Stomach (tissue), 9 donors: ENCODE data around the gene PVRIG. TPM values are rescaled to one million over a fixed set of nuclear protein-coding genes. Genes with fewer than 3 reads are reported as not detected.
A peak's percentile ranks its signal among the peaks of the same experiment; 100 is the strongest.
"Not testable (repeated sequence)": the region's sequence is repeated elsewhere in the genome, so short reads cannot be mapped to it uniquely, and the experiment has no call there.

ENCODE experiments used
- DNase-seq, 2 donors: peaks; one replicate each; pipeline versions ENCODE4 v3.0.0 to v3.0.0-alpha.2; 2013 to 2019
- H3K27ac ChIP-seq, 5 donors: fragments of 200-600 bp in 4 of 5; sonication (generic) in 4 of 5; one replicate each; pipeline ENCODE4 v1.5.1; 2013 to 2019; ENCODE audit warnings: mild to moderate bottlenecking in 1 of 5, moderate library complexity in 1 of 5
- H3K27me3 ChIP-seq, 3 donors: fragments of 200-600 bp; sonication (generic); one replicate each; pipeline ENCODE4 v1.5.1; 2017 to 2019; ENCODE audit warnings: mixed run types in 1 of 3
- H3K36me3 ChIP-seq, 4 donors: fragments of 200-600 bp; sonication (generic); 1 replicate in 3 of 4; 2 replicates in 1 of 4; pipeline ENCODE4 v1.5.1; 2016 to 2019
- H3K4me1 ChIP-seq, 4 donors: fragments of 200-600 bp; sonication (generic); one replicate each; pipeline ENCODE4 v1.5.1; 2016 to 2019
- H3K4me3 ChIP-seq, 4 donors: fragments of 200-600 bp; sonication (generic) in 3 of 4; one replicate each; pipeline ENCODE4 v1.5.1; 2016 to 2019; ENCODE audit warnings: mild to moderate bottlenecking in 1 of 4
- H3K9me3 ChIP-seq, 4 donors: fragments of 200-600 bp; sonication (generic); one replicate each; pipeline ENCODE4 v1.5.1; 2016 to 2019
- EP300 ChIP-seq: sonication (generic); formaldehyde crosslinking; IDR thresholded peaks from one replicate; pipeline ENCODE4 v1.6.1; 2017; ENCODE audit warnings: antibody characterized with exemption
- POLR2A ChIP-seq, 4 donors: fragments of 450-650 bp; IDR thresholded peaks; one replicate each; pipeline ENCODE4 v1.6.1; 2016; ENCODE audit warnings: antibody characterized with exemption in 4 of 4, control low read depth in 2 of 4, mild to moderate bottlenecking in 1 of 4, moderate library complexity in 1 of 4
- POLR2AphosphoS5 ChIP-seq, 3 donors: sonication (generic); formaldehyde crosslinking; IDR thresholded peaks; one replicate each; pipeline ENCODE4 v1.6.1; 2016; ENCODE audit warnings: antibody characterized with exemption in 3 of 3
- WGBS, 5 donors: extraction: QIAGEN DNeasy Blood & Tissue Kit in 3 of 5; methylation state at CpG; one replicate each; pipeline versions ENCODE4 v1.1.5 to v1.1.7; 2013 to 2018; 5-methylcytosine and 5-hydroxymethylcytosine counted together
- intact Hi-C: fragments of 100-400 bp; cut with DNase I; formaldehyde crosslinking; loops from one replicate; pipeline ENCODE4 v1.15.1; 2023; ENCODE audit warnings: low total_unique reads
- polyA plus RNA-seq, 3 donors: library from polyadenylated mRNA; stranded (reverse); fragments of 200-250 nt; gene quantifications; one replicate each; pipeline ENCODE4 v1.2.3, GENCODE V29; 2013
- total RNA-seq, 5 donors: library from RNA; depleted of rRNA; stranded (reverse); fragments of >200 nt; gene quantifications; one replicate each; pipeline versions ENCODE4 v1.1.0 to v1.2.3, GENCODE V29; 2014 to 2016
- TF ChIP-seq, protein P1 (sequence below), 7 experiments: fragments of 450-650 bp in 4 of 7; fragments of 200-600 bp in 3 of 7; sonication (generic) in 3 of 7; IDR thresholded peaks; one replicate each; pipeline ENCODE4 v1.5.1; 2016 to 2019; ENCODE audit warnings: antibody characterized with exemption in 7 of 7, control low read depth in 2 of 7, mild to moderate bottlenecking in 1 of 7
- donor health status: healthy with polysubstance abuse.
- donor health status: Bipolar disorder and iron deficiency.
- donor health status: healthy.

PVRIG gene
- total and polyA plus RNA-seq, 8 donors, result 0.56 to 3.8 (median 1.2) TPM; not detected in 1

DNA sequence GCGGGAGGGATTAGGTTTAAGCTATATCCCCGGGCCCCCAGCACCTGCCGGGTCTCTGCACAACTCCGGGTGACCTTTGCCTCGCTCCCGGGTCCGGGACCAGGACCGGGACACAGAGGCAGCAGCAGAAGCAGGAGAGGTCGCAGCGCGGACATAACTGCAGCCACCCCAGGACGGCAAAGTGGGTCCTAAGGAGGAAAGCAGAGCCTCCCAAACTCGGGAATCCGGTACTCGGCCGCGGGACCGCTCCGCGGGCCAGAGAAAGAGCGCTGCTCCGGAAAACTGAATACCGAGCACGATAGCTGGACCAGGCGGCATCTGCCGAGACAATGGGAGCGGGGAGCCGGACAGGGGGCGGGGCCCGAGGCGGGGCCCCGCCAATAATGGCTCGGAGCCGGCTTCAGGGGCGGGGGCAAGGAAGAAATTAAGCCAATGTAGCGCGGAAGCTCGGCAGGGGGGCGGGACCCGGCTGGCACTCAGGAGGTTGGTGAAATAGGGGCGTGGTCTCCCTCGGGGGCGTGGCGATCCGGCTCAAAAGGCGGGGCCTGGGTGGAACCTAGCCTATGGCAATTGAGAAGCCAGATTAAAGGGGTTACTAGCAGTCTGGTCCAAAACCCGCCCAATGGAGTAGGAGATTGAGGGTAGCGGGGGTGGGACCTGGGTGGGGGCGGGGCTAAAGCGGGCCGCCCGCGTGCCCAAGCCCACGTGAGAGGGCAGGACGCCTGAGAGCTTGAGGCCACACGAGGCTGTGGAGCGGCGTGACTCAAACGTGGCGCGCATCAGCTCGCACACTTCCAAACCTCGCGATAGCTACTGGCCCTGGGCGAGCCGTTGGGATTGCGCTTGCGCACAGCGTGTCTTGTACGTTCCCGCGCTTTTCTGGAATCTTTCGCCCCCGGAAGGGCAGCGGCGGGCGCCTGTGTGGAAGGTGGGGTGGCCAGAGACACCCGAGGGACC lies 42.4 kb upstream of the PVRIG start, which contains the start of the genes GPC2 and STAG3:
Gene GPC2, minus strand, starts transcription at position 337 of the 957 bp plus-strand sequence. Its CDS starts 182 bp downstream, at position 155.
Gene STAG3, plus strand, starts transcription at position 874 of the 957 bp plus-strand sequence. CDS start 2,639 bp downstream, outside the sequence.
- WGBS, 5 donors, result 3 to 8% (median 4%) methylated on average over 22 to 78 of the region's 78 CpGs
- peak within 1 kb of the TSS; percentile 39 to 47 (median 44) for H3K4me3 ChIP-seq
- H3K36me3 ChIP-seq, result no peaks in the 10 kb centered on the region
- H3K9me3 ChIP-seq, result no peaks in the 10 kb centered on the region
- peak; percentile 96 to 98 for DNase-seq
- peaks cover 0 to 33% (median 0%) of the 10 kb centered on the region in 3 donors for H3K27me3 ChIP-seq
- H3K27ac ChIP-seq, result peak within 1 kb of the TSS in 2 of 5 donors; percentile 3 to 41
- no peak for TF ChIP-seq POLR2A (IDR thresholded peaks at IDR 0.05)
- peak in 1 of 3 donors; percentile 8 for TF ChIP-seq POLR2AphosphoS5 (IDR thresholded peaks at IDR 0.05)
- TF ChIP-seq EP300, result no peak
- TF ChIP-seq, protein P1, sequence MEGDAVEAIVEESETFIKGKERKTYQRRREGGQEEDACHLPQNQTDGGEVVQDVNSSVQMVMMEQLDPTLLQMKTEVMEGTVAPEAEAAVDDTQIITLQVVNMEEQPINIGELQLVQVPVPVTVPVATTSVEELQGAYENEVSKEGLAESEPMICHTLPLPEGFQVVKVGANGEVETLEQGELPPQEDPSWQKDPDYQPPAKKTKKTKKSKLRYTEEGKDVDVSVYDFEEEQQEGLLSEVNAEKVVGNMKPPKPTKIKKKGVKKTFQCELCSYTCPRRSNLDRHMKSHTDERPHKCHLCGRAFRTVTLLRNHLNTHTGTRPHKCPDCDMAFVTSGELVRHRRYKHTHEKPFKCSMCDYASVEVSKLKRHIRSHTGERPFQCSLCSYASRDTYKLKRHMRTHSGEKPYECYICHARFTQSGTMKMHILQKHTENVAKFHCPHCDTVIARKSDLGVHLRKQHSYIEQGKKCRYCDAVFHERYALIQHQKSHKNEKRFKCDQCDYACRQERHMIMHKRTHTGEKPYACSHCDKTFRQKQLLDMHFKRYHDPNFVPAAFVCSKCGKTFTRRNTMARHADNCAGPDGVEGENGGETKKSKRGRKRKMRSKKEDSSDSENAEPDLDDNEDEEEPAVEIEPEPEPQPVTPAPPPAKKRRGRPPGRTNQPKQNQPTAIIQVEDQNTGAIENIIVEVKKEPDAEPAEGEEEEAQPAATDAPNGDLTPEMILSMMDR (IDR thresholded peaks at IDR 0.05), result no peak
- intact Hi-C loops, result no loop called here
- H3K4me1 ChIP-seq, result peaks cover 11 to 17% (median 14%) of the 10 kb centered on the region in 4 donors

- DNase-seq, result not testable (repeated sequence)
Measured at GRCh38 chr7:100180084-100180483, 39.7 kb upstream of the PVRIG start.

GRCh38 chr7:100182616-100183015 lies 37.1 kb upstream of the PVRIG start:
- H3K36me3 ChIP-seq, DNase-seq, H3K4me1 ChIP-seq, H3K9me3 ChIP-seq, H3K27ac ChIP-seq, H3K4me3 ChIP-seq, intact Hi-C loops: not testable (repeated sequence)
- H3K27me3 ChIP-seq, result peaks cover 0 to 24% (median 0%) of the 10 kb centered on the region in 3 donors
- 74 to 86% (median 85%) methylated on average over 6 of the region's 6 CpGs for WGBS, 5 donors

More at GRCh38 chr7:100180084-100180483, 39.7 kb upstream of the PVRIG start:
- H3K36me3 ChIP-seq, H3K9me3 ChIP-seq, H3K27ac ChIP-seq, H3K4me3 ChIP-seq, intact Hi-C loops: not testable (repeated sequence)
- H3K27me3 ChIP-seq, result peaks cover 0 to 24% (median 0%) of the 10 kb centered on the region in 3 donors
- peaks cover 11 to 17% (median 14%) of the 10 kb centered on the region in 4 donors for H3K4me1 ChIP-seq
- 93 to 96% (median 94%) methylated on average over 3 of the region's 3 CpGs for WGBS, 5 donors

DNA sequence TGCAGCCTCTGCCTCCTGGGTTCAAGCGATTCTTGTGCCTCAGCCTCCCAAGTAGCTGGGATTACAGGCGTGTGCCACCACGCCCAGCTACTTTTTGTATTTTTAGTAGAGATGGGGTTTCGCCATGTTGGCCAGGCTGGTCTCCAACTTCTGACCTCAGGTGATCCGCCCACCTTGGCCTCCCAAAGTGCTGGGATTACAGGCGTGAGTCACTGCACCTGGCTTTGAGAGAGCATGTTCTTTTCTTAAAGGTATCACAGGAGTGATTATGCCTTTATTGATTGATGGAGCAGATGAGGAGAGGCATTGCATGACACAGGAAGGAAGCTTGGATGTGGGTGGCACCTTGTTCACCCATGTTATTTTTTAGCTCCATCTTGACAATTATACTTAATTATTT lies 36.7 kb upstream of the PVRIG start:
- peaks cover 0 to 24% (median 0%) of the 10 kb centered on the region in 3 donors for H3K27me3 ChIP-seq
- DNase-seq, H3K4me3 ChIP-seq, H3K27ac ChIP-seq, H3K9me3 ChIP-seq, H3K36me3 ChIP-seq, H3K4me1 ChIP-seq, intact Hi-C loops: not testable (repeated sequence)
- 71 to 84% (median 80%) methylated on average over 6 of the region's 6 CpGs for WGBS, 5 donors

- Histone ChIP-seq H3K4me3 (no peak overlapping the region), H3K36me3 (no peaks in the 10 kb centered on the region), H3K27me3 (peaks cover 0 to 9% (median 0%) of the 10 kb centered on the region in 3 donors), H3K27ac (no peak overlapping the region), H3K9me3 (no peaks in the 10 kb centered on the region), H3K4me1 (no peaks in the 10 kb centered on the region)
- WGBS, 5 donors, result 65 to 84% (median 74%) methylated on average over 2 of the region's 2 CpGs
- DNase-seq, result no peak
- intact Hi-C loops, result no loop called here
- TF ChIP-seq EP300 (no peak), POLR2AphosphoS5 (IDR thresholded peaks at IDR 0.05) (no peak), POLR2A (IDR thresholded peaks at IDR 0.05) (no peak)
- TF ChIP-seq, protein P1 (IDR thresholded peaks at IDR 0.05), result no peak
Measured at GRCh38 chr7:100185726-100186125, 34.0 kb upstream of the PVRIG start.
